Left lung (tissue), 10 donors: ENCODE data around the gene WRAP73. TPM values are rescaled to one million over a fixed set of nuclear protein-coding genes. Genes with fewer than 3 reads are reported as not detected.
A peak's percentile ranks its signal among the peaks of the same experiment; 100 is the strongest.
"Not testable (repeated sequence)": the region's sequence is repeated elsewhere in the genome, so short reads cannot be mapped to it uniquely, and the experiment has no call there.

Experiments used
- ATAC-seq: fragments of 200-7000 bp; cut with Tn5 transposase; one replicate; pipeline ENCODE4 v1.9.1; 2020; ENCODE audit warnings: moderate library complexity
- DNase-seq, 4 donors: peaks; one replicate each; pipeline ENCODE4 v3.0.0-alpha.2; 2013 to 2020
- H3K27ac ChIP-seq, 2 donors: fragments of 200-600 bp; sonication (generic) in 1 of 2; one replicate each; pipeline versions ENCODE4 v1.5.0 to v1.8.0; 2020 to 2021
- H3K27me3 ChIP-seq, 2 donors: fragments of 200-600 bp; sonication (generic) in 1 of 2; one replicate each; pipeline versions ENCODE4 v1.5.0 to v1.8.0; 2020 to 2021
- H3K36me3 ChIP-seq, 2 donors: fragments of 200-600 bp; sonication (generic) in 1 of 2; one replicate each; pipeline versions ENCODE4 v1.5.0 to v1.8.0; 2020 to 2021
- H3K4me1 ChIP-seq, 2 donors: fragments of 200-600 bp; one replicate each; pipeline ENCODE4 v1.8.0; 2021
- H3K4me3 ChIP-seq, 2 donors: fragments of 200-600 bp; sonication (generic) in 1 of 2; one replicate each; pipeline versions ENCODE4 v1.5.0 to v1.8.0; 2020 to 2021; ENCODE audit warnings: mild to moderate bottlenecking in 1 of 2
- H3K9me3 ChIP-seq, 2 donors: fragments of 200-600 bp; sonication (generic) in 1 of 2; one replicate each; pipeline versions ENCODE4 v1.5.0 to v1.8.0; 2020 to 2021
- CTCF ChIP-seq, 2 donors: fragments of 200-600 bp; sonication (generic) in 1 of 2; IDR thresholded peaks; one replicate each; pipeline versions ENCODE4 v1.5.0 to v1.8.0; 2021; ENCODE audit warnings: antibody characterized with exemption in 2 of 2
- intact Hi-C, 2 donors: fragments of 100-400 bp; cut with DNase I; formaldehyde crosslinking; loops; one replicate each; pipeline versions ENCODE4 v1.11.2 to v1.14.2; 2022
- polyA plus RNA-seq, 6 donors: library from polyadenylated mRNA; unstranded; fragments of 120-200 nt; gene quantifications; one replicate each; pipeline ENCODE4 v1.2.1, GENCODE V29; 2013; ENCODE audit not compliant: insufficient read length in 6 of 6
- total RNA-seq, 2 donors: library from RNA; stranded (reverse); fragmentation: NEBNext Ultra II Directional; extraction: Animal tissue kit (Norgen Biotek cat#: 25700); gene quantifications; one replicate each; pipeline ENCODE4 v1.2.1, GENCODE V29; 2021
- donor health status: DM: no; HTN: yes; CAD: no.
- donor health status: DM: no; HTN: no; CAD: no.

The WRAP73 gene
- total and polyA plus RNA-seq, 8 donors, result 14.3 to 23.1 (median 16.0) TPM

DNA sequence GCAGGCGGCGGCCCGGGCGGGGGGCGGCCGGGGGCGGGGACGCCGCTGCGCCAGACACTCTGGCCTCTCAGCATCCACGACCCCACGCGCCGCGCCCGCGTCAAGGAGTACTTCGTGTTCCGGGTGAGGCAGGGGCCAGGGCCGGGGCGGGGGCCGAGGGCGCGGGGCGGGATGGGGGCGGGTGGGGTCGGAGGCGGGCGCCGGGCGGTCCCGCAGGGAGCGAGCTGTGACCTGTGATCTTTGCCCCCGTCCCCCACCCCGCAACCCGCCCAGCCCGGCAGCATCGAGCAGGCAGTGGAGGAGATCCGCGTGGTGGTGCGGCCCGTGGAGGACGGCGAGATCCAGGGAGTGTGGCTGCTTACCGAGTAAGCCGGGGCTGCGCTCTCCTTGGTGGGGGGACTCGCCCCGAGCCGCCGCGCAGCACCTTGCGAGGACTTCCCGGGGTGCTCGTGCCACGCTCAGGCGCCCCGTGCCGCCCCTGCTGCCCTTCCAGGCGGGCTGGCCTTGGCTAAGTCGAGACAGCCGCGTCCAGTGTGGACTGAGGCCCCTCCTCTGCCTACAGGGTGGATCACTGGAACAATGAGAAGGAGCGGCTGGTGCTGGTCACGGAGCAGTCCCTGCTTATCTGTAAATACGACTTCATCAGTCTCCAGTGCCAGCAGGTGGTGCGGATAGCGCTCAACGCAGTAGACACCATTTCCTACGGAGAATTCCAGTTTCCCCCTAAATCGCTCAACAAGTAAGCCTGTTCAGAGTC lies 24.6 kb downstream of the WRAP73 start:
- peak overlapping the region; percentile 73 to 99 for H3K4me3 ChIP-seq
- peak overlapping the region; percentile 78 to 80 for H3K27ac ChIP-seq
- H3K27me3 ChIP-seq, result no peaks in the 10 kb centered on the region
- TF ChIP-seq CTCF (IDR thresholded peaks at IDR 0.05), result no peak
- H3K4me1 ChIP-seq, result peaks cover 17 to 45% of the 10 kb centered on the region in 2 donors
- ATAC-seq, result peak; percentile 15
- no peaks in the 10 kb centered on the region for H3K9me3 ChIP-seq
- H3K36me3 ChIP-seq, result peaks cover 0 to 37% of the 10 kb centered on the region in 2 donors
- DNase-seq, result peak in 1 of 4 donors; percentile 85
- intact Hi-C loops, result loop anchor here in 1 of 2 donors (10.0 kb wide), 1 partner anchor 131 kb away; no protein-coding TSS in a partner anchor

- peaks cover 17 to 39% of the 10 kb centered on the region in 2 donors for H3K4me1 ChIP-seq
- intact Hi-C loops, result loop anchor here in 1 of 2 donors (10.0 kb wide), 1 partner anchor 130 kb away; no protein-coding TSS in a partner anchor
Measured at GRCh38 chr1:3624200-3625136, 25.4 kb downstream of the WRAP73 start, which contains the start of gene TPRG1L. TPRG1L (plus strand) TSS chr1:3625015; CDS start chr1:3625073, 58 bp downstream.

GRCh38 chr1:3623441-3624199 lies 26.3 kb downstream of the WRAP73 start:
- peak in 1 of 4 donors; percentile 58 for DNase-seq
- peaks cover 0 to 20% of the 10 kb centered on the region in 2 donors for H3K36me3 ChIP-seq
- H3K4me1 ChIP-seq, result peaks cover 17 to 48% of the 10 kb centered on the region in 2 donors
- peak overlapping the region in 1 of 2 donors; percentile 78 for H3K27ac ChIP-seq
- no peak for ATAC-seq
- H3K4me3 ChIP-seq, result peak overlapping the region; percentile 93 to 99
- no peaks in the 10 kb centered on the region for H3K9me3 ChIP-seq
- no peak for TF ChIP-seq CTCF (IDR thresholded peaks at IDR 0.05)
- intact Hi-C loops, result loop anchor here in 1 of 2 donors (10.0 kb wide), 1 partner anchor 129 kb away; no protein-coding TSS in a partner anchor
- H3K27me3 ChIP-seq, result no peaks in the 10 kb centered on the region

More at GRCh38 chr1:3624200-3625136, 25.4 kb downstream of the WRAP73 start, which contains the start of gene TPRG1L:
- Histone ChIP-seq H3K27me3 (no peaks in the 10 kb centered on the region), H3K9me3 (no peaks in the 10 kb centered on the region), H3K36me3 (peaks cover 0 to 28% of the 10 kb centered on the region in 2 donors), H3K27ac (peak within 1 kb of the TSS; percentile 78 to 80), H3K4me3 (peak within 1 kb of the TSS; percentile 93 to 99)
- no peak for TF ChIP-seq CTCF (IDR thresholded peaks at IDR 0.05)
- DNase-seq (peak; percentile 95 to 99 (median 98)), ATAC-seq (peak; percentile 98)

- intact Hi-C loops, result loop anchor here in 1 of 2 donors (10.0 kb wide), 1 partner anchor 127 kb away; no protein-coding TSS in a partner anchor
Measured at GRCh38 chr1:3622102-3622501, 27.8 kb downstream of the WRAP73 start.

More at GRCh38 chr1:3622102-3622501, 27.8 kb downstream of the WRAP73 start:
- not testable (repeated sequence) for H3K27me3 ChIP-seq, H3K27ac ChIP-seq, H3K9me3 ChIP-seq, H3K4me3 ChIP-seq, H3K36me3 ChIP-seq, ATAC-seq
- DNase-seq, result peak in 1 of 4 donors; percentile 8
- peaks cover 17 to 52% of the 10 kb centered on the region in 2 donors for H3K4me1 ChIP-seq
